ENCODE results near the gene STAB2.

DNA sequence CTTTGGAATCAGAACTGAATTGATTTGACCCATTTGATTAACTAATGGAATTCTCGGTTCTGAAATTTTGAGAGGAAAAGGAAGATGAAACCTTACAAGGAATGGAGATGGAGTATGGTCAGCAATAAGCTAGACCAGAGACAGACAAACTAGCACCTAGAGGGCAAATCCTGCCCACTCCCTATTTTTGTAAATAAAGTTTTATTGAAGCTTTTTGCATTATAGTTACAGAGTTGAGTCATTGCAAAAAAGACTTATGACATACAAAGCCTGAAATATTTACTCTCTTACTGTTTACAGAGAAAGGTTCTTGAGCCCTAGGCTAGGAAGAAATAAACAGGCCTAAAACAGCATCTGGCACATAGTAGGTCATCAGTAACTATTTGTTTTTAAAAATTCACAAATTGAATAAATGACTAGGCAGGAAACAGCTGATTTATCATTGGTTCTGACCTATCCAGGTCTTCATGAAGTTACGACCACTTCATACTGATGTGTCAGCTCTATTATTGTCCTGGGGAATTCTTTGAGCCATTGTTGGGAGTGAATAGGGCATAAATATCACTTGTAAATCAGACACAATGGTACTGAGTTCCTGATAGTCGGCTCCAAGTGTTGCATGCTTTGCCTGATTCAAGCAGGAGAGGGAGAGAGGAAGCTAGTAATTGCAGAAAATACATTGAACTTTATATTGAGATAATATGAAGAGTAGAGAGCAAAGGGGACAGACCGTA lies 14.6 kb upstream of the STAB2 start:
- TF ChIP-seq CTCF (IDR thresholded peaks at IDR 0.05; ENCODE audit: low read length) (no peak), EZH2 (optimal IDR thresholded peaks at IDR 0.05; ENCODE audit: low read depth, low read length) (no peak)
